Panc1 (cell line): ENCODE data around the gene ITPRIPL1.

Experiments used
- POLR2AphosphoS5 ChIP-seq: IDR thresholded peaks from 2 replicates; pipeline ENCODE4 v1.6.1; 2012; ENCODE audit warnings: mild to moderate bottlenecking, low read depth, low read length, moderate library complexity
- REST ChIP-seq, 2 experiments: IDR thresholded peaks; 2 replicates each; pipeline ENCODE4 v1.6.1; 2011 to 2012; ENCODE audit warnings: low read depth in 2 of 2, control low read depth in 1 of 2, low read length in 1 of 2, mild to moderate bottlenecking in 1 of 2, moderate library complexity in 1 of 2; ENCODE audit not compliant: insufficient read depth in 1 of 2
- TF ChIP-seq, protein P1 (sequence below): fragments of 450-650 bp; IDR thresholded peaks from 2 replicates; pipeline ENCODE4 v1.5.1; 2017; ENCODE audit warnings: mild to moderate bottlenecking

DNA sequence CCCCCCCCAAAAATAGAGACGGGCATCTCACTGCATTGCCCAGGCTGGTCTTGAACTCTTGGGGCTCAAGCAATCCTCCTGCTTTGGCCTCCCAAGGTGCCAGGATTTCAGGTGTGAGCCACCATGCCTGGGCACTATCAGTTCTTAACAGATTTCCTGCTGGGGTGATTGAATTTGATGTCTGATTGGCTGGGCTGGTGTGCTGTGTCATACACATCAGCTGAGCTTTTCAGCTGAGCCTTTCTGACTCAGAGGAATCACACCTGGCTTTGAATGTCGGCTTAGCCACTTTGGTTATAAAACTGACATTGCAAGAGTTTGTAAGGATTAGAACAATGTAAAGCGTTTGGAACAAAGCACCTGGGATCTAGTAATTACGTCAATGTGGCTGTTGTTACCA, 29.4 kb downstream of the ITPRIPL1 start:
- TF ChIP-seq, protein P1, sequence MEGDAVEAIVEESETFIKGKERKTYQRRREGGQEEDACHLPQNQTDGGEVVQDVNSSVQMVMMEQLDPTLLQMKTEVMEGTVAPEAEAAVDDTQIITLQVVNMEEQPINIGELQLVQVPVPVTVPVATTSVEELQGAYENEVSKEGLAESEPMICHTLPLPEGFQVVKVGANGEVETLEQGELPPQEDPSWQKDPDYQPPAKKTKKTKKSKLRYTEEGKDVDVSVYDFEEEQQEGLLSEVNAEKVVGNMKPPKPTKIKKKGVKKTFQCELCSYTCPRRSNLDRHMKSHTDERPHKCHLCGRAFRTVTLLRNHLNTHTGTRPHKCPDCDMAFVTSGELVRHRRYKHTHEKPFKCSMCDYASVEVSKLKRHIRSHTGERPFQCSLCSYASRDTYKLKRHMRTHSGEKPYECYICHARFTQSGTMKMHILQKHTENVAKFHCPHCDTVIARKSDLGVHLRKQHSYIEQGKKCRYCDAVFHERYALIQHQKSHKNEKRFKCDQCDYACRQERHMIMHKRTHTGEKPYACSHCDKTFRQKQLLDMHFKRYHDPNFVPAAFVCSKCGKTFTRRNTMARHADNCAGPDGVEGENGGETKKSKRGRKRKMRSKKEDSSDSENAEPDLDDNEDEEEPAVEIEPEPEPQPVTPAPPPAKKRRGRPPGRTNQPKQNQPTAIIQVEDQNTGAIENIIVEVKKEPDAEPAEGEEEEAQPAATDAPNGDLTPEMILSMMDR, result no peak
- TF ChIP-seq REST (IDR thresholded peaks at IDR 0.05; ENCODE audit: insufficient read depth in 1 of 2, low read depth in 2 of 2, low read length in 1 of 2), result no peak
- TF ChIP-seq POLR2AphosphoS5, result no peak
